Measurements from ENCODE around the gene CD59.

DNA sequence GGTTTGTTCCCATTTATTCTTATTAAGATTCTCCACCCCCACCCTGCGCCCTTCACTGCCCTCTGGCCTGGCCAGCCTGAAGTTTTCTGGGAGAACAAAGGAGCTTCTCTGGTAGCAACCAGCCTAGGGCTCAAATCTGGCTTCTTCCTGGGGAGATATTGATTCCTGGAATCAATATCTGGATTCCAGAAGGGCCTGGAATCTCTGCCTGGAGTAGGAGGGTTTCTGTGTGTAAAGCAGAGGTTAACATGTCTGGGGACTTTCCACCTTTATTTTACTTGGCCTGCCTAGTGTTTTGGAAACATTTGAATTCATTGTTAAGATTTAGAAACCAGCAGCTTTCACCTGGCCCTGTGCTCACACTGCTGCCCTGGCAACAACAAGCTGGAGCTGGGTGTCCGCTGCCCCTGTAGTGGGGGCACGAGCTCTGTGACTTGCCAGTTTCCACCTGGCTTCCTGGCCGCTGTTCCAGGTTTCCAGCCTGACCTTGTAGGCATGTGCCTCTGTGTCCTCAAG is 41.1 kb downstream of the CD59 start:
- TF ChIP-seq, protein P1, sequence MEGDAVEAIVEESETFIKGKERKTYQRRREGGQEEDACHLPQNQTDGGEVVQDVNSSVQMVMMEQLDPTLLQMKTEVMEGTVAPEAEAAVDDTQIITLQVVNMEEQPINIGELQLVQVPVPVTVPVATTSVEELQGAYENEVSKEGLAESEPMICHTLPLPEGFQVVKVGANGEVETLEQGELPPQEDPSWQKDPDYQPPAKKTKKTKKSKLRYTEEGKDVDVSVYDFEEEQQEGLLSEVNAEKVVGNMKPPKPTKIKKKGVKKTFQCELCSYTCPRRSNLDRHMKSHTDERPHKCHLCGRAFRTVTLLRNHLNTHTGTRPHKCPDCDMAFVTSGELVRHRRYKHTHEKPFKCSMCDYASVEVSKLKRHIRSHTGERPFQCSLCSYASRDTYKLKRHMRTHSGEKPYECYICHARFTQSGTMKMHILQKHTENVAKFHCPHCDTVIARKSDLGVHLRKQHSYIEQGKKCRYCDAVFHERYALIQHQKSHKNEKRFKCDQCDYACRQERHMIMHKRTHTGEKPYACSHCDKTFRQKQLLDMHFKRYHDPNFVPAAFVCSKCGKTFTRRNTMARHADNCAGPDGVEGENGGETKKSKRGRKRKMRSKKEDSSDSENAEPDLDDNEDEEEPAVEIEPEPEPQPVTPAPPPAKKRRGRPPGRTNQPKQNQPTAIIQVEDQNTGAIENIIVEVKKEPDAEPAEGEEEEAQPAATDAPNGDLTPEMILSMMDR (IDR thresholded peaks at IDR 0.05; ENCODE audit: poor library complexity, severe bottlenecking), result no peak
- TF ChIP-seq EZH2 (IDR thresholded peaks at IDR 0.05; ENCODE audit: borderline replicate concordance, insufficient read depth, low read length, poor library complexity, severe bottlenecking) (no peak), POLR2AphosphoS5 (IDR thresholded peaks at IDR 0.05) (no peak), EP300 (conservative IDR thresholded peaks at IDR 0.05; ENCODE audit: poor library complexity, severe bottlenecking) (no peak)
